Astrocyte (in vitro differentiated cells and primary cell): ENCODE results near the gene LRRFIP1. TPM values are rescaled to one million over a fixed set of nuclear protein-coding genes. Genes with fewer than 3 reads are reported as not detected.

Experiments
- DNase-seq: peaks from one replicate; pipeline ENCODE4 v3.0.0-alpha.2; 2010; ENCODE audit warnings: low read depth
- FAIRE-seq: peaks from 2 replicates; lab custom pipeline; 2011; peaks lifted over from hg19 to GRCh38; lab: Jason Lieb, UNC
- H2AFZ ChIP-seq: 2 replicates; pipeline ENCODE4 v1.6.0; 2012; ENCODE audit warnings: low read depth, low read length, inconsistent platforms
- H3K27ac ChIP-seq: 2 replicates; pipeline ENCODE4 v1.5.1; 2011; ENCODE audit warnings: low read depth, low read length, inconsistent platforms
- H3K27me3 ChIP-seq: 2 replicates; pipeline ENCODE4 v1.6.0; 2011; ENCODE audit warnings: low read length, inconsistent platforms; ENCODE audit not compliant: insufficient read depth
- H3K36me3 ChIP-seq: 2 replicates; pipeline ENCODE4 v1.5.1; 2011; ENCODE audit warnings: low read length, inconsistent platforms; ENCODE audit not compliant: insufficient read depth
- H3K4me1 ChIP-seq: 2 replicates; pipeline ENCODE4 v1.5.1; 2011; ENCODE audit warnings: low read length, inconsistent platforms; ENCODE audit not compliant: insufficient read depth
- H3K4me2 ChIP-seq: 2 replicates; pipeline ENCODE4 v1.6.0; 2012; ENCODE audit warnings: low read length, inconsistent platforms
- H3K4me3 ChIP-seq: 2 replicates; pipeline ENCODE4 v1.5.1; 2011; ENCODE audit warnings: low read depth, mild to moderate bottlenecking, low read length, inconsistent platforms; ENCODE audit not compliant: insufficient read depth
- H3K79me2 ChIP-seq: 2 replicates; pipeline ENCODE4 v1.6.0; 2012; ENCODE audit warnings: mild to moderate bottlenecking, low read length, inconsistent platforms; ENCODE audit not compliant: insufficient read depth
- H3K9ac ChIP-seq: 2 replicates; pipeline ENCODE4 v1.6.0; 2012; ENCODE audit warnings: mild to moderate bottlenecking, low read length, inconsistent platforms
- H3K9me3 ChIP-seq: 2 replicates; pipeline ENCODE4 v1.5.1; 2012; ENCODE audit warnings: low read depth, mild to moderate bottlenecking, low read length, inconsistent platforms; ENCODE audit not compliant: insufficient read depth
- H4K20me1 ChIP-seq: 2 replicates; pipeline ENCODE4 v1.6.0; 2012; ENCODE audit warnings: low read length, inconsistent platforms; ENCODE audit not compliant: insufficient read depth
- H3K27ac Mint-ChIP-seq: one replicate; pipeline ENCODE4 v1.8.0; 2021; ENCODE audit warnings: mild to moderate bottlenecking, mixed read lengths; ENCODE audit not compliant: unreplicated experiment
- H3K27me3 Mint-ChIP-seq: one replicate; pipeline ENCODE4 v1.8.0; 2021; ENCODE audit warnings: low read depth, mixed read lengths; ENCODE audit not compliant: unreplicated experiment
- H3K36me3 Mint-ChIP-seq: one replicate; pipeline ENCODE4 v1.8.0; 2021; ENCODE audit warnings: low read depth, mixed read lengths; ENCODE audit not compliant: unreplicated experiment
- H3K4me1 Mint-ChIP-seq: one replicate; pipeline ENCODE4 v1.8.0; 2021; ENCODE audit warnings: low read depth, mixed read lengths; ENCODE audit not compliant: unreplicated experiment
- H3K4me3 Mint-ChIP-seq: one replicate; pipeline ENCODE4 v1.8.0; 2021; ENCODE audit warnings: mild to moderate bottlenecking, moderate library complexity, mixed read lengths; ENCODE audit not compliant: unreplicated experiment
- H3K9me3 Mint-ChIP-seq: one replicate; pipeline ENCODE4 v1.8.0; 2021; ENCODE audit warnings: mild to moderate bottlenecking, mixed read lengths; ENCODE audit not compliant: unreplicated experiment
- CTCF ChIP-seq: IDR thresholded peaks from 2 replicates; pipeline ENCODE4 v1.5.1; 2011; ENCODE audit warnings: low read depth, mild to moderate bottlenecking, inconsistent platforms, low read length, moderate library complexity; ENCODE audit not compliant: insufficient read depth
- EZH2 ChIP-seq: IDR thresholded peaks from 2 replicates; pipeline ENCODE4 v1.6.1; 2012; ENCODE audit warnings: mild to moderate bottlenecking, low read length, inconsistent platforms; ENCODE audit not compliant: insufficient read depth
- total RNA-seq: library from RNA; stranded (reverse); gene quantifications from 2 replicates; pipeline ENCODE4 v1.2.1, GENCODE V29; 2021

Gene LRRFIP1
- total RNA-seq, 1 donor from 2014 or later: 83.3 TPM

GRCh38 chr2:237743024-237743423 lies 115.6 kb downstream of the LRRFIP1 start:
- Histone ChIP-seq H3K36me3 (peaks cover 6% of the 10 kb centered on the region), H3K9me3 (no peaks in the 10 kb centered on the region), H3K4me3 (no peak overlapping the region), H3K4me2 (no peak overlapping the region), H2AFZ (no peak overlapping the region), H3K27me3 (no peaks in the 10 kb centered on the region), H3K79me2 (peaks cover 81% of the 10 kb centered on the region), H3K9ac (no peak overlapping the region), H4K20me1 (peaks cover 83% of the 10 kb centered on the region), H3K4me1 (peaks cover 12% of the 10 kb centered on the region), H3K27ac (no peak overlapping the region)
- TF ChIP-seq CTCF (no peak), EZH2 (no peak)
- H3K4me3 Mint-ChIP-seq: no peak overlapping the region
- peaks cover 4% of the 10 kb centered on the region for H3K4me1 Mint-ChIP-seq
- no peak overlapping the region for H3K27ac Mint-ChIP-seq
- H3K9me3 Mint-ChIP-seq: no peaks in the 10 kb centered on the region
- H3K27me3 Mint-ChIP-seq: no peaks in the 10 kb centered on the region
- DNase-seq (no peak), FAIRE-seq (no peak)
- H3K36me3 Mint-ChIP-seq: peaks cover 25% of the 10 kb centered on the region

- no peak overlapping the region for H3K4me2 ChIP-seq
- H3K27ac Mint-ChIP-seq: no peak overlapping the region
- no peak for TF ChIP-seq EZH2
- peak; percentile 41 for TF ChIP-seq CTCF
- H2AFZ ChIP-seq: no peak overlapping the region
- peaks cover 12% of the 10 kb centered on the region for H3K4me1 ChIP-seq
- H3K36me3 Mint-ChIP-seq: peaks cover 29% of the 10 kb centered on the region
- H4K20me1 ChIP-seq: peaks cover 79% of the 10 kb centered on the region
- H3K4me3 Mint-ChIP-seq: no peak overlapping the region
- H3K9ac ChIP-seq: no peak overlapping the region
- H3K4me3 ChIP-seq: no peak overlapping the region
- DNase-seq (no peak), FAIRE-seq (no peak)
- H3K27me3 ChIP-seq: no peaks in the 10 kb centered on the region
- peak overlapping the region; percentile 8 for H3K27ac ChIP-seq
- H3K36me3 ChIP-seq: peaks cover 13% of the 10 kb centered on the region
- H3K4me1 Mint-ChIP-seq: peaks cover 4% of the 10 kb centered on the region
- H3K9me3 ChIP-seq: no peaks in the 10 kb centered on the region
- no peaks in the 10 kb centered on the region for H3K9me3 Mint-ChIP-seq
- no peaks in the 10 kb centered on the region for H3K27me3 Mint-ChIP-seq
- peaks cover 75% of the 10 kb centered on the region for H3K79me2 ChIP-seq
Observed at GRCh38 chr2:237743561-237744269, 116.3 kb downstream of the LRRFIP1 start.

- Histone ChIP-seq H3K36me3 (peaks cover 16% of the 10 kb centered on the region), H4K20me1 (peaks cover 73% of the 10 kb centered on the region), H3K27me3 (no peaks in the 10 kb centered on the region), H3K27ac (no peak overlapping the region), H3K4me3 (no peak overlapping the region), H2AFZ (no peak overlapping the region), H3K9ac (no peak overlapping the region), H3K79me2 (peaks cover 70% of the 10 kb centered on the region), H3K4me1 (peaks cover 12% of the 10 kb centered on the region), H3K4me2 (no peak overlapping the region), H3K9me3 (no peaks in the 10 kb centered on the region)
- H3K9me3 Mint-ChIP-seq: no peaks in the 10 kb centered on the region
- H3K27ac Mint-ChIP-seq: no peak overlapping the region
- FAIRE-seq (no peak), DNase-seq (no peak)
- no peak overlapping the region for H3K4me3 Mint-ChIP-seq
- peaks cover 4% of the 10 kb centered on the region for H3K4me1 Mint-ChIP-seq
- no peak for TF ChIP-seq EZH2
- no peak for TF ChIP-seq CTCF
- no peaks in the 10 kb centered on the region for H3K27me3 Mint-ChIP-seq
- H3K36me3 Mint-ChIP-seq: peaks cover 30% of the 10 kb centered on the region
Observed at GRCh38 chr2:237744270-237744612, 116.9 kb downstream of the LRRFIP1 start.
